Neural cell (in vitro differentiated cells): Measurements from ENCODE around the gene SOCS6. TPM values are rescaled to one million over a fixed set of nuclear protein-coding genes. Genes with fewer than 3 reads are reported as not detected.

Experiments used
- H2AFZ ChIP-seq: fragments of 200-600, 300-800 bp; sonication (generic), shearing (Covaris generic); 2 replicates; pipeline ENCODE4 v1.6.0; 2014; ENCODE audit warnings: low read depth, mild to moderate bottlenecking, antibody characterized with exemption, low read length, moderate library complexity
- H3F3A ChIP-seq: fragments of 200-600 bp; shearing (Covaris generic); 2 replicates; pipeline ENCODE4 v1.6.1; 2016; ENCODE audit warnings: mild to moderate bottlenecking, moderate library complexity, mixed read lengths, antibody characterized with exemption, low read length; ENCODE audit not compliant: insufficient read depth, poor library complexity, severe bottlenecking
- H3K27ac ChIP-seq: fragments of 200-600, 300-800 bp; sonication (generic), shearing (Covaris generic); 2 replicates; pipeline ENCODE4 v1.5.1; 2014; ENCODE audit warnings: mild to moderate bottlenecking, low read length, moderate library complexity
- H3K27me3 ChIP-seq: fragments of 300-800, 200-600 bp; sonication (generic), shearing (Covaris generic); 2 replicates; pipeline ENCODE4 v1.6.0; 2014; ENCODE audit warnings: mild to moderate bottlenecking, low read depth, low read length, moderate library complexity; ENCODE audit not compliant: insufficient read depth
- H3K36me3 ChIP-seq: fragments of 300-800, 200-600 bp; sonication (generic), shearing (Covaris generic); 2 replicates; pipeline ENCODE4 v1.5.1; 2014; ENCODE audit warnings: mild to moderate bottlenecking, antibody characterized with exemption, low read length, moderate library complexity; ENCODE audit not compliant: insufficient read depth
- H3K4me2 ChIP-seq: fragments of 300-800, 200-600 bp; sonication (generic), shearing (Covaris generic); 2 replicates; pipeline ENCODE4 v1.6.0; 2014; ENCODE audit warnings: mild to moderate bottlenecking, low read length
- H3K4me3 ChIP-seq: fragments of 300-800, 200-600 bp; sonication (generic), shearing (Covaris generic); 2 replicates; pipeline ENCODE4 v1.5.1; 2014; ENCODE audit warnings: mild to moderate bottlenecking, low read length, moderate library complexity
- H3K79me2 ChIP-seq: fragments of 200-600 bp; shearing (Covaris generic); replicated peaks from 2 replicates; pipeline ENCODE4 v1.6.0; 2014; ENCODE audit warnings: mild to moderate bottlenecking, low read length, moderate library complexity; ENCODE audit not compliant: insufficient read depth
- H3K9ac ChIP-seq: fragments of 300-800, 200-600 bp; sonication (generic), shearing (Covaris generic); 2 replicates; pipeline ENCODE4 v1.6.1; 2016; ENCODE audit warnings: mild to moderate bottlenecking, low read length, mixed read lengths
- H3K9me2 ChIP-seq: fragments of 200-600 bp; shearing (Covaris generic); 2 replicates; pipeline ENCODE4 v1.6.1; 2016; ENCODE audit warnings: mild to moderate bottlenecking, low read length, mixed read lengths; ENCODE audit not compliant: insufficient read depth
- H3K9me3 ChIP-seq: fragments of 200-600, 300-800 bp; sonication (generic), shearing (Covaris generic); 2 replicates; pipeline ENCODE4 v1.6.1; 2016; ENCODE audit warnings: mild to moderate bottlenecking, mixed run types, low read length, moderate library complexity, mixed read lengths
- H4K20me1 ChIP-seq: fragments of 200-600 bp; shearing (Covaris generic); 2 replicates; pipeline ENCODE4 v1.6.1; 2016; ENCODE audit warnings: mild to moderate bottlenecking, mixed run types; ENCODE audit not compliant: insufficient read depth
- CTCF ChIP-seq: fragments of 450-650 bp; IDR thresholded peaks from 2 replicates; pipeline ENCODE4 v1.5.1; 2014; ENCODE audit warnings: antibody characterized with exemption, mild to moderate bottlenecking, moderate library complexity; ENCODE audit not compliant: poor library complexity, severe bottlenecking
- EP300 ChIP-seq: fragments of 450-650 bp; conservative IDR thresholded peaks from 2 replicates; pipeline ENCODE4 v1.6.1; 2014; ENCODE audit warnings: antibody characterized with exemption, mild to moderate bottlenecking, moderate library complexity; ENCODE audit not compliant: poor library complexity, severe bottlenecking
- EZH2 ChIP-seq: fragments of 200-600, 300-800 bp; shearing (Covaris generic), sonication (generic); IDR thresholded peaks from 2 replicates; pipeline ENCODE4 v1.6.1; 2014; ENCODE audit warnings: antibody characterized with exemption, low read length, borderline replicate concordance, mild to moderate bottlenecking; ENCODE audit not compliant: insufficient read depth, poor library complexity, severe bottlenecking
- MXI1 ChIP-seq: fragments of 450-650 bp; conservative IDR thresholded peaks from 2 replicates; pipeline ENCODE4 v1.6.1; 2014; ENCODE audit warnings: antibody characterized with exemption, mild to moderate bottlenecking; ENCODE audit not compliant: poor library complexity, severe bottlenecking
- POLR2AphosphoS5 ChIP-seq: IDR thresholded peaks from 2 replicates; pipeline ENCODE4 v1.6.1; 2012
- RAD21 ChIP-seq: fragments of 450-650 bp; conservative IDR thresholded peaks from 2 replicates; pipeline ENCODE4 v1.6.1; 2014; ENCODE audit warnings: antibody characterized with exemption, mild to moderate bottlenecking, moderate library complexity
- REST ChIP-seq: IDR thresholded peaks from 2 replicates; pipeline ENCODE4 v1.6.1; 2012; ENCODE audit warnings: borderline replicate concordance
- SMC3 ChIP-seq: fragments of 450-650 bp; conservative IDR thresholded peaks from 2 replicates; pipeline ENCODE4 v1.6.1; 2014; ENCODE audit warnings: antibody characterized with exemption, mild to moderate bottlenecking, moderate library complexity; ENCODE audit not compliant: poor library complexity
- TAF1 ChIP-seq: IDR thresholded peaks from 2 replicates; pipeline ENCODE4 v1.6.1; 2012; ENCODE audit warnings: low read depth
- polyA plus RNA-seq: library from polyadenylated mRNA; depleted of rRNA; stranded (reverse); fragments of >200 nt; gene quantifications from 2 replicates; pipeline ENCODE4 v1.2.3, GENCODE V29; 2014

The SOCS6 gene
- polyA plus RNA-seq, 1 donor from 2014 or later, result 21.9 TPM

- no peaks in the 10 kb centered on the region for H3K9me2 ChIP-seq
- no peak for TF ChIP-seq EP300
- TF ChIP-seq REST, result no peak
- TF ChIP-seq MXI1, result no peak
- no peak for TF ChIP-seq CTCF
- no peak for TF ChIP-seq SMC3
- no peak for TF ChIP-seq EZH2
- no peak for TF ChIP-seq TAF1
- TF ChIP-seq RAD21, result no peak
- TF ChIP-seq POLR2AphosphoS5, result no peak
- no peak overlapping the region for H3K4me2 ChIP-seq
- H3F3A ChIP-seq, result no peaks in the 10 kb centered on the region
- no peaks in the 10 kb centered on the region for H3K27me3 ChIP-seq
- H3K9ac ChIP-seq, result no peak overlapping the region
- no peak overlapping the region for H2AFZ ChIP-seq
- no peak overlapping the region for H3K27ac ChIP-seq
- H4K20me1 ChIP-seq, result no peaks in the 10 kb centered on the region
- H3K4me3 ChIP-seq, result no peak overlapping the region
- no peaks in the 10 kb centered on the region for H3K79me2 ChIP-seq
- H3K9me3 ChIP-seq, result no peaks in the 10 kb centered on the region
- no peaks in the 10 kb centered on the region for H3K36me3 ChIP-seq
Observed at GRCh38 chr18:70280007-70280925, 8.6 kb upstream of the SOCS6 start.

- H2AFZ ChIP-seq, result no peak overlapping the region
- no peak overlapping the region for H3K9ac ChIP-seq
- no peak overlapping the region for H3K4me2 ChIP-seq
- no peaks in the 10 kb centered on the region for H4K20me1 ChIP-seq
- no peaks in the 10 kb centered on the region for H3K9me3 ChIP-seq
- H3K79me2 ChIP-seq, result peaks cover 4% of the 10 kb centered on the region
- no peaks in the 10 kb centered on the region for H3K36me3 ChIP-seq
- no peaks in the 10 kb centered on the region for H3F3A ChIP-seq
- no peak overlapping the region for H3K4me3 ChIP-seq
- TF ChIP-seq POLR2AphosphoS5 (no peak), REST (no peak), MXI1 (no peak), EP300 (no peak), SMC3 (no peak), TAF1 (no peak), EZH2 (no peak), CTCF (no peak), RAD21 (no peak)
- no peak overlapping the region for H3K27ac ChIP-seq
- no peaks in the 10 kb centered on the region for H3K9me2 ChIP-seq
- H3K27me3 ChIP-seq, result no peaks in the 10 kb centered on the region
Observed at GRCh38 chr18:70284976-70285620, 3.7 kb upstream of the SOCS6 start.
